Upper lobe of left lung (tissue), 6 donors: ENCODE results near the gene USP47. TPM values are rescaled to one million over a fixed set of nuclear protein-coding genes. Genes with fewer than 3 reads are reported as not detected.

Experiments
- ATAC-seq, 2 donors: fragments of 200-7000 bp; cut with Tn5 transposase; one replicate each; pipeline ENCODE4 v1.9.1; 2022; ENCODE audit warnings: mild to moderate bottlenecking in 2 of 2, moderate library complexity in 2 of 2; ENCODE audit not compliant: low FRiP score in 2 of 2
- DNase-seq, 2 donors: peaks; one replicate each; pipeline ENCODE4 v3.0.0-alpha.2; 2019 to 2020
- H3K27ac ChIP-seq, 4 donors: fragments of 200-600 bp; sonication (generic); one replicate each; pipeline ENCODE4 v1.5.1; 2016 to 2019
- H3K27me3 ChIP-seq, 4 donors: fragments of 200-600 bp; sonication (generic); one replicate each; pipeline ENCODE4 v1.5.1; 2017 to 2019
- H3K36me3 ChIP-seq, 4 donors: fragments of 200-600 bp; sonication (generic); one replicate each; pipeline ENCODE4 v1.5.1; 2016 to 2019
- H3K4me1 ChIP-seq, 4 donors: fragments of 200-600 bp; sonication (generic); one replicate each; pipeline ENCODE4 v1.5.1; 2018 to 2019
- H3K4me3 ChIP-seq, 4 donors: fragments of 200-600 bp; sonication (generic); one replicate each; pipeline ENCODE4 v1.5.1; 2017 to 2019; ENCODE audit warnings: mild to moderate bottlenecking in 2 of 4, moderate library complexity in 1 of 4
- H3K9me3 ChIP-seq, 4 donors: fragments of 200-600 bp; sonication (generic); one replicate each; pipeline ENCODE4 v1.5.1; 2018 to 2019
- CTCF ChIP-seq, 6 experiments: fragments of 450-650 bp in 4 of 6; fragments of 200-600 bp in 2 of 6; sonication (generic) in 2 of 6; IDR thresholded peaks; one replicate each; pipeline ENCODE4 v1.5.1; 2016 to 2019; ENCODE audit warnings: antibody characterized with exemption in 6 of 6
- EP300 ChIP-seq, 4 donors: sonication (generic); formaldehyde crosslinking; IDR thresholded peaks; one replicate each; pipeline ENCODE4 v1.5.1; 2017; ENCODE audit warnings: antibody characterized with exemption in 4 of 4, control low read depth in 2 of 4
- POLR2A ChIP-seq, 4 donors: fragments of 450-650 bp; IDR thresholded peaks; one replicate each; pipeline ENCODE4 v1.5.1; 2016 to 2017; ENCODE audit warnings: antibody characterized with exemption in 4 of 4, mild to moderate bottlenecking in 2 of 4
- POLR2AphosphoS5 ChIP-seq, 2 donors: sonication (generic); formaldehyde crosslinking; IDR thresholded peaks; one replicate each; pipeline ENCODE4 v1.5.1; 2017; ENCODE audit warnings: antibody characterized with exemption in 2 of 2
- WGBS, 2 donors: methylation state at CpG; one replicate each; pipeline ENCODE4 v1.1.5; 2017 to 2018; 5-methylcytosine and 5-hydroxymethylcytosine counted together
- total RNA-seq, 6 donors: library from RNA; depleted of rRNA in 4 of 6; stranded (reverse); fragments of >200 nt in 4 of 6; gene quantifications; one replicate each; pipeline versions ENCODE4 v1.1.0 to v1.2.1, GENCODE V29; 2016 to 2021
- donor health status: DM: no; HTN: no; CAD: no; lungs with moderate emphysema.
- donor health status: DM: no; HTN: yes; CAD: no; lungs with severe emphysema.

USP47 gene
- total RNA-seq, 6 donors from 2014 or later: 32.4 to 132 (median 79.0) TPM

GRCh38 chr11:11810764-11811726, 30.7 kb upstream of the USP47 start:
- Histone ChIP-seq H3K27ac (no peak overlapping the region), H3K27me3 (no peaks in the 10 kb centered on the region), H3K4me1 (peaks cover 0 to 8% (median 1%) of the 10 kb centered on the region in 4 donors), H3K4me3 (no peak overlapping the region), H3K9me3 (no peaks in the 10 kb centered on the region), H3K36me3 (no peaks in the 10 kb centered on the region)
- 88 to 89% methylated on average over 35 of the region's 35 CpGs for WGBS, 2 donors
- ATAC-seq (no peak), DNase-seq (peak in 1 of 2 donors; percentile 79)
- TF ChIP-seq EP300 (IDR thresholded peaks at IDR 0.05) (no peak), CTCF (IDR thresholded peaks at IDR 0.05) (no peak), POLR2A (IDR thresholded peaks at IDR 0.05) (no peak), POLR2AphosphoS5 (IDR thresholded peaks at IDR 0.05) (no peak)

GRCh38 chr11:11813288-11813962, 28.3 kb upstream of the USP47 start:
- ATAC-seq: peak; percentile 80 to 90
- 48 to 64% methylated on average over 3 of the region's 3 CpGs for WGBS, 2 donors
- H3K27ac ChIP-seq: peak overlapping the region in 1 of 4 donors; percentile 11

GRCh38 chr11:11814614-11815452, 26.9 kb upstream of the USP47 start:
- TF ChIP-seq CTCF (IDR thresholded peaks at IDR 0.05) (no peak), POLR2AphosphoS5 (IDR thresholded peaks at IDR 0.05) (no peak), POLR2A (IDR thresholded peaks at IDR 0.05) (no peak), EP300 (IDR thresholded peaks at IDR 0.05) (no peak)
- H3K4me3 ChIP-seq: no peak overlapping the region
- no peaks in the 10 kb centered on the region for H3K27me3 ChIP-seq
- no peaks in the 10 kb centered on the region for H3K9me3 ChIP-seq
- 81 to 82% methylated on average over 7 of the region's 7 CpGs for WGBS, 2 donors
- no peaks in the 10 kb centered on the region for H3K36me3 ChIP-seq
- peaks cover 0 to 10% (median 4%) of the 10 kb centered on the region in 4 donors for H3K4me1 ChIP-seq
- DNase-seq: no peak
- no peak for ATAC-seq
- H3K27ac ChIP-seq: peak overlapping the region in 1 of 4 donors; percentile 2

More at GRCh38 chr11:11813288-11813962, 28.3 kb upstream of the USP47 start:
- Histone ChIP-seq H3K27me3 (no peaks in the 10 kb centered on the region), H3K4me1 (peaks cover 0 to 10% (median 7%) of the 10 kb centered on the region in 4 donors), H3K36me3 (no peaks in the 10 kb centered on the region), H3K9me3 (no peaks in the 10 kb centered on the region), H3K4me3 (no peak overlapping the region)
- DNase-seq: peak in 1 of 2 donors; percentile 29
- TF ChIP-seq CTCF (IDR thresholded peaks at IDR 0.05) (no peak), POLR2AphosphoS5 (IDR thresholded peaks at IDR 0.05) (peak; percentile 31 to 56), EP300 (IDR thresholded peaks at IDR 0.05) (peak in 1 of 4 donors; percentile 6)

GRCh38 chr11:11816511-11817314, 25.1 kb upstream of the USP47 start:
- Histone ChIP-seq H3K27me3 (no peaks in the 10 kb centered on the region), H3K4me1 (peaks cover 0 to 10% (median 4%) of the 10 kb centered on the region in 4 donors), H3K27ac (peak overlapping the region in 3 of 4 donors; percentile 1 to 65 (median 40)), H3K36me3 (no peaks in the 10 kb centered on the region), H3K4me3 (no peak overlapping the region), H3K9me3 (no peaks in the 10 kb centered on the region)
- DNase-seq (no peak), ATAC-seq (no peak)
- WGBS, 2 donors: 55 to 57% methylated on average over 2 of the region's 2 CpGs
- TF ChIP-seq POLR2AphosphoS5 (IDR thresholded peaks at IDR 0.05): peak in 1 of 2 donors; percentile 37
- no peak for TF ChIP-seq CTCF (IDR thresholded peaks at IDR 0.05)
